SK-N-SH (cell line): ENCODE measurements around the gene B3GALT5. TPM values are rescaled to one million over a fixed set of nuclear protein-coding genes. Genes with fewer than 3 reads are reported as not detected.

Experiments used
- CTCF ChIA-PET: fragments of 300-600, 350-600 bp; formaldehyde crosslinking; extraction: SDS; loops from one replicate; lab custom pipeline; 2021; lab: Yijun Ruan, JAX
- POLR2A ChIA-PET: fragments of 350-600 bp; sonication (Branson Sonifier 250); formaldehyde crosslinking; extraction: SDS; loops from one replicate; lab custom pipeline; 2020; ENCODE audit warnings: antibody characterized with exemption, inconsistent platforms; lab: Yijun Ruan, JAX
- DNase-seq: peaks from one replicate; pipeline ENCODE4 v3.0.0; 2012
- H2AFZ ChIP-seq: fragments of 200-600 bp; sonication (generic); 2 replicates; pipeline ENCODE4 v1.8.1; 2016; ENCODE audit warnings: antibody characterized with exemption, mild to moderate bottlenecking, low read depth
- H3F3A ChIP-seq: fragments of 200-600 bp; sonication (generic); replicated peaks from 2 replicates; pipeline ENCODE3; 2016; ENCODE audit warnings: antibody characterized with exemption, mild to moderate bottlenecking; ENCODE audit not compliant: insufficient read depth
- H3K27ac ChIP-seq, 2 experiments: fragments of 200-500 bp in 1 of 2; fragments of 200-600 bp in 1 of 2; sonication (Bioruptor generic) in 1 of 2; sonication (generic), shearing (Covaris generic) in 1 of 2; 2 replicates each; pipeline versions ENCODE4 v1.5.1 to v1.6.1; 2014 to 2016; ENCODE audit warnings: low read depth in 2 of 2, inconsistent platforms in 1 of 2, low read length in 1 of 2, mild to moderate bottlenecking in 1 of 2, mixed read lengths in 1 of 2
- H3K27me3 ChIP-seq: fragments of 200-600 bp; sonication (generic), shearing (Covaris generic); 2 replicates; pipeline ENCODE4 v1.6.1; 2016; ENCODE audit warnings: mixed run types; ENCODE audit not compliant: insufficient read depth
- H3K36me3 ChIP-seq, 2 experiments: fragments of 200-500 bp in 1 of 2; fragments of 200-600 bp in 1 of 2; sonication (Bioruptor generic) in 1 of 2; sonication (generic) in 1 of 2; replicated peaks in 1 of 2; 2 replicates each; pipeline versions ENCODE3 to v1.5.1; 2014 to 2016; ENCODE audit warnings: low read length in 1 of 2, mild to moderate bottlenecking in 1 of 2; ENCODE audit not compliant: insufficient read depth in 2 of 2, control insufficient read depth in 1 of 2
- H3K4me1 ChIP-seq, 2 experiments: fragments of 200-500 bp in 1 of 2; fragments of 200-600 bp in 1 of 2; sonication (Bioruptor generic) in 1 of 2; sonication (generic), shearing (Covaris generic) in 1 of 2; 2 replicates each; pipeline versions ENCODE4 v1.5.1 to v1.6.1; 2014 to 2016; ENCODE audit warnings: low read depth in 1 of 2, low read length in 1 of 2, mixed run types in 1 of 2; ENCODE audit not compliant: insufficient read depth in 2 of 2, control insufficient read depth in 1 of 2
- H3K4me2 ChIP-seq: fragments of 200-600 bp; sonication (generic), shearing (Covaris generic); 2 replicates; pipeline ENCODE4 v1.6.1; 2017; ENCODE audit warnings: mixed run types
- H3K4me3 ChIP-seq, 2 experiments: fragments of 200-500 bp in 1 of 2; fragments of 200-600 bp in 1 of 2; sonication (Bioruptor generic) in 1 of 2; sonication (generic), shearing (Covaris generic) in 1 of 2; 2 replicates each; pipeline versions ENCODE4 v1.5.1 to v1.8.1; 2014 to 2016; ENCODE audit warnings: low read depth in 2 of 2, inconsistent platforms in 1 of 2, low read length in 1 of 2, mild to moderate bottlenecking in 1 of 2, mixed read lengths in 1 of 2, moderate library complexity in 1 of 2
- H3K79me2 ChIP-seq: fragments of 200-600 bp; sonication (generic); 2 replicates; pipeline ENCODE4 v1.8.1; 2017; ENCODE audit warnings: mild to moderate bottlenecking; ENCODE audit not compliant: insufficient read depth
- H3K9ac ChIP-seq: fragments of 200-600 bp; sonication (generic); 2 replicates; pipeline ENCODE4 v1.6.1; 2017; ENCODE audit warnings: mixed run types
- H3K9me2 ChIP-seq: fragments of 200-600 bp; sonication (generic); 2 replicates; pipeline ENCODE4 v1.6.1; 2017; ENCODE audit warnings: mixed run types
- H3K9me3 ChIP-seq: fragments of 200-600 bp; sonication (generic); 2 replicates; pipeline ENCODE4 v1.6.1; 2017; ENCODE audit warnings: mixed run types, mild to moderate bottlenecking, moderate library complexity
- H4K20me1 ChIP-seq: fragments of 200-600 bp; sonication (generic); 2 replicates; pipeline ENCODE4 v1.6.1; 2017; ENCODE audit warnings: mild to moderate bottlenecking, mixed run types; ENCODE audit not compliant: insufficient read depth
- CTCF ChIP-seq: fragments of 200-600 bp; sonication (generic); IDR thresholded peaks from 2 replicates; pipeline ENCODE4 v1.6.1; 2017; ENCODE audit warnings: antibody characterized with exemption, mild to moderate bottlenecking, moderate library complexity
- ELF1 ChIP-seq: IDR thresholded peaks from 2 replicates; pipeline ENCODE4 v1.4.0; 2012
- EP300 ChIP-seq, 2 experiments: IDR thresholded peaks; 2 replicates each; pipeline versions ENCODE4 v1.4.0 to v1.6.1; 2012; ENCODE audit warnings: borderline replicate concordance in 1 of 2, low read depth in 1 of 2, low read length in 1 of 2
- EZH2phosphoT487 ChIP-seq: fragments of 200-600 bp; sonication (generic); IDR thresholded peaks from 2 replicates; pipeline ENCODE4 v1.6.1; 2017; ENCODE audit warnings: low read depth, mixed run types, mild to moderate bottlenecking, antibody characterized with exemption, moderate library complexity, borderline replicate concordance
- FOSL2 ChIP-seq: IDR thresholded peaks from 2 replicates; pipeline ENCODE4 v1.4.0; 2012; ENCODE audit warnings: low read depth, mild to moderate bottlenecking, moderate library complexity, borderline replicate concordance
- GATA2 ChIP-seq: sonication (generic); formaldehyde crosslinking; IDR thresholded peaks from 2 replicates; pipeline ENCODE4 v1.5.0; 2020; ENCODE audit warnings: mild to moderate bottlenecking, missing genetic modification reagents
- MEF2A ChIP-seq: IDR thresholded peaks from 2 replicates; pipeline ENCODE4 v1.4.0; 2012; ENCODE audit warnings: low read depth, borderline replicate concordance
- MXI1 ChIP-seq: IDR thresholded peaks from 2 replicates; pipeline ENCODE4 v1.6.1; 2012; ENCODE audit warnings: mild to moderate bottlenecking, low read depth, low read length, improper control_type of control experiment
- NFIC ChIP-seq: IDR thresholded peaks from 2 replicates; pipeline ENCODE4 v1.4.0; 2012; ENCODE audit warnings: borderline replicate concordance
- PBX3 ChIP-seq: IDR thresholded peaks from 2 replicates; pipeline ENCODE4; 2012
- RAD21 ChIP-seq: IDR thresholded peaks from 2 replicates; pipeline ENCODE4 v1.6.1; 2012; ENCODE audit warnings: mild to moderate bottlenecking, low read length
- RCOR1 ChIP-seq: fragments of 150-350 bp; IDR thresholded peaks from 2 replicates; pipeline ENCODE4 v1.6.1; 2017; ENCODE audit warnings: antibody characterized with exemption, low read length
- RXRA ChIP-seq: IDR thresholded peaks from 2 replicates; pipeline ENCODE4 v1.4.0; 2012; ENCODE audit warnings: low read depth, mild to moderate bottlenecking, borderline replicate concordance
- TAF1 ChIP-seq: IDR thresholded peaks from 2 replicates; pipeline ENCODE4 v1.6.1; 2012; ENCODE audit warnings: low read depth, mild to moderate bottlenecking, low read length, moderate library complexity, borderline replicate concordance
- USF2 ChIP-seq: fragments of 150-350 bp; IDR thresholded peaks from 2 replicates; pipeline ENCODE4 v1.6.1; 2017; ENCODE audit warnings: antibody characterized with exemption, low read length, low read depth, borderline replicate concordance
- WGBS: methylation state at CpG from one replicate; pipeline ENCODE4 v1.1.6; 2017; ENCODE audit warnings: low lambda C conversion rate; 5-methylcytosine and 5-hydroxymethylcytosine counted together
- polyA plus RNA-seq, 3 experiments: library from polyadenylated mRNA; depleted of rRNA; stranded (reverse); fragments of >200 nt; gene quantifications; 2 replicates each; pipeline ENCODE4 v1.2.3, GENCODE V29; 2012
- TF ChIP-seq, protein P1 (sequence below): fragments of 150-350 bp; IDR thresholded peaks from 2 replicates; pipeline ENCODE4 v1.6.1; 2016; ENCODE audit warnings: mild to moderate bottlenecking, low read depth, low read length

Gene B3GALT5
- polyA plus RNA-seq, 1 of the 3 experiments (the other 2 are of a cell fraction) = 0.35 TPM

DNA sequence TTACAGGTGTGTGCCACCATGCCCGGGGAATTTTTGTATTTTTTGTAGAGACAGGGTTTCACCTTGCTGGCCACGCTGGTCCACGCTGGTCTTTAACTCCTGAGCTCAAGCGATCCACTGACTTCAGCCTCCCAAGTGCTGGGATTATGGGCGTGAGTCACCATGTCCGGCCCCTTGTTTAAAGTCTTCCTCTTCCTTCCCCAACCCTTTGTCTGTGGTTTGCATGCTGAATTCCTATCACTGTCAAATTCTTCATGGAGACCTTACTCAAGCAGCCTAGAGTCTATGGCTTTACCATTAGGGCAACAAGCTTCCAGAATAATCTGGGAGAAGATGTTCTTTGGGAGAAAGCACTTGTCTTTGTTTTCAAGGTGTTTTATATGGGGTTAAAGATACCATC lies 34.7 kb downstream of the B3GALT5 start:
- no peak for TF ChIP-seq EP300 (IDR thresholded peaks at IDR 0.05; ENCODE audit: borderline replicate concordance in 1 of 2, low read depth in 1 of 2, low read length in 1 of 2)
- no peak for TF ChIP-seq TAF1
- TF ChIP-seq CTCF = no peak
- no peak for TF ChIP-seq RAD21
- TF ChIP-seq NFIC = no peak
- TF ChIP-seq MEF2A = no peak
- no peak for TF ChIP-seq USF2
- TF ChIP-seq MXI1 = no peak
- no peak for TF ChIP-seq EZH2phosphoT487
- TF ChIP-seq PBX3 = no peak
- no peak for TF ChIP-seq RCOR1
- no peak for TF ChIP-seq ELF1
- TF ChIP-seq, protein P1, sequence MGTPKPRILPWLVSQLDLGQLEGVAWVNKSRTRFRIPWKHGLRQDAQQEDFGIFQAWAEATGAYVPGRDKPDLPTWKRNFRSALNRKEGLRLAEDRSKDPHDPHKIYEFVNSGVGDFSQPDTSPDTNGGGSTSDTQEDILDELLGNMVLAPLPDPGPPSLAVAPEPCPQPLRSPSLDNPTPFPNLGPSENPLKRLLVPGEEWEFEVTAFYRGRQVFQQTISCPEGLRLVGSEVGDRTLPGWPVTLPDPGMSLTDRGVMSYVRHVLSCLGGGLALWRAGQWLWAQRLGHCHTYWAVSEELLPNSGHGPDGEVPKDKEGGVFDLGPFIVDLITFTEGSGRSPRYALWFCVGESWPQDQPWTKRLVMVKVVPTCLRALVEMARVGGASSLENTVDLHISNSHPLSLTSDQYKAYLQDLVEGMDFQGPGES = no peak
- no peak for TF ChIP-seq GATA2
- no peak for TF ChIP-seq RXRA
- no peak for TF ChIP-seq FOSL2
- H3K4me3 ChIP-seq = no peak overlapping the region
- no peak overlapping the region for H2AFZ ChIP-seq
- H3K9me2 ChIP-seq = no peaks in the 10 kb centered on the region
- H3K36me3 ChIP-seq = no peaks in the 10 kb centered on the region
- no peaks in the 10 kb centered on the region for H3K9me3 ChIP-seq
- POLR2A ChIA-PET = no interaction called here
- no peak overlapping the region for H3K9ac ChIP-seq
- no peak for DNase-seq
- H3K4me2 ChIP-seq = no peak overlapping the region
- H3K27me3 ChIP-seq = no peaks in the 10 kb centered on the region
- H3F3A ChIP-seq = no peaks in the 10 kb centered on the region
- H3K79me2 ChIP-seq = no peaks in the 10 kb centered on the region
- H3K27ac ChIP-seq = no peak overlapping the region
- WGBS = 67% methylated on average over 6 of the region's 6 CpGs
- H3K4me1 ChIP-seq = no peaks in the 10 kb centered on the region
- CTCF ChIA-PET = no interaction called here
- H4K20me1 ChIP-seq = no peaks in the 10 kb centered on the region
